Fibroblast of peridontal ligament (primary cell): ENCODE data around the gene TPSAB1.

Source experiments
- DNase-seq: peaks from one replicate; pipeline ENCODE4 v3.0.0-alpha.2; 2010; ENCODE audit errors: extremely low read depth

Gene TPSAB1

GRCh38 chr16:1285669-1286512, 45.4 kb downstream of the TPSAB1 start:
- DNase-seq: no peak

DNA sequence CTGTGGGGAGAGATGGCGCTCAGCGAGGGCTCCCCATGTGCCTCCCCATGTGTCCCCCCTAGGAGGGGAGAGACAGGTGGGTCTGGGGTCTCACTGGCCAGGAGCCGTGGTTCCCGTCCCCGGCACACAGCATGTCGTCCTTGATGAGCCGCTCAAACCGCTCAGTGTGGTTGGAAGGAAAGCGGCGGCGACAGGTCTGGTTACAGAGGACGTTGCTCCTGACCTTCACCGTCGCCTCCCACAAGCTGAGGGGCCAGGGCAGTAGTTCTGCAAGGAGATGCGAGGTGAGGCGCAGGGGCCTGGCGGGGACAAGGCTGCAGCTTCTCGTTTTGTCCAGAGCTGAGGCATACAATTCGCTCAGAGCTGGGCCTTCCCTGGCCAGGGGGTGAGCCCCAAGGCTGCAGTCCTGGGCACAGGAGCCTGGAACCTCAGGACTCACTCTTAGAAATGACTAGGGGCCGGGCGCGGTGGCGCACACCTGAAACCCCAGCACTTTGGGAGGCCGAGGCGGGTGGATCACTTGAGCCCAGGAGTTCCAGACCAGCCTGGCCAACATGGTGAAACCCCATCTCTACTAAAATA, 46.1 kb downstream of the TPSAB1 start:
- DNase-seq: no peak

GRCh38 chr16:1287982-1288670, 47.6 kb downstream of the TPSAB1 start:
- no peak for DNase-seq

DNA sequence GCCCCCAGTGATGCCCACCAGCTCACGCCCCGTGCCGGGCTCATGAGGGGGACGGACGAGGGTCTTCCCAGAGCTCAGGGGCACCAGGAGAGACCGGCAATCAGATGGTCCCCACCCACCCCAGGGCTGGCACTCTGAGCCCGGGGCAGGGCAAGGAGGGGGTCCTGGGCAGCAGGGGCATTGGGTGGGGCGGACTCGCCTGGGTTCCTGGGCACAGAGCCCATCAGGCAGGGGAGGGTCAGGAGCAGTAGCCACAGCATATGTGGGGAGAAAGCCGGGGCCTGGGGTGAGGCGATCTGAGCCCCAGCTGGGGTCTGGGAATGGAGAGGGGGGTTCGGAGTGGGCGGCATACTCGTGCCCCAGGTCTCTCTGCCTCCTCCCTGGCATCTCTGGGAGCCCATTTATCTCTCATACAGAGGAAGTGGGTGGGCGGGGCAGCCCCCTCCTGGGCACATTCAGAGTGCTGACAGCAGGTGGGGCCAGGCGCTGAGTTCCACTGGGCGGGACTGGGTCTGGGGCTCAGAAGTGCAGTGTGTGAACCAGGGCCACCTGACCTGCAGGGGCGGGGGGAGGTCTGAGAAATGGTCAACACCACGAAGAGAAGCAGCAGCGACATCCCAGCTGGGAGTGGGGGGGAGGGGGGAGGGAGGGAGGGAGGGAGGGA, 48.4 kb downstream of the TPSAB1 start:
- DNase-seq: no peak

DNA sequence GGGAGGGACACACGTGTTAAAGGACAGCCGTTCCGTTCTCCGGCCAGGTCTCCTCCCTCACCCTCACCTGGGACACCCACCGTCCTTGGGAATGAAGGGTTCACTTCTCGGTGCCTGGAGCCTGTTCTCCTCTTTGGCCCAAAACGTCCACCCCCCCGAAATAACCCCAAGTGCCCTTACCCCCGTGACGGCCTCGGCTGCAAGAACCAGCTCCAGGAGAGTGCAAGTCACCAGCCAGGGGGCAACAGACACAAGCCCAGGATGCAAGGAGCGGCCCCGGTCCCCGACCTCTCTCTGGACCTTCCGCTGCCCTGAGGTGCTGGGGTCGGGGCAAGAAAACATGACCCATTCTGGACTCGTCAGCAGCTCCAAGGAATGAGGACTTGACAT, 49.0 kb downstream of the TPSAB1 start:
- no peak for DNase-seq

GRCh38 chr16:1290063-1290501, 49.6 kb downstream of the TPSAB1 start:
- no peak for DNase-seq

GRCh38 chr16:1290860-1291575, 50.5 kb downstream of the TPSAB1 start:
- no peak for DNase-seq

DNA sequence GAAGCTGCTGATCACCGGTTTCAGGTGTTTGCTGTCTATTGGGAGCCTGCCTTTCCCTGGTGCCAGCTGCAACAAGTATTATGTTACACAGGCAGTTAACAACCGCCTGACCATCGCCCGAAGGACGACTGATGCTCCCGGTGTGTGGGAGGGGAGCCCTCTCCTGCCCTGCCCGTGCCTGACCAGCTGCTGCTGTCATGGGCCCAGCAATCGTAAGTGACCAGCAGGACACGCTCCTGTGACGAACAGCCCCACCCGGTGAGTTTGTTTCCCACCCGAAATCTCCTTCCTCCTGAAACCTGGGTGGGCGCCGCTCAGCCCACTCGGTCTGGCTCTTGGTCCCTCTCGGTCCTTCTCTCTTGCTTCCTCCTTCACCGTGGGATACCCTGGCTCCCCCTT, 51.1 kb downstream of the TPSAB1 start:
- no peak for DNase-seq
